ENCODE measurements around the gene TSHR.

Gene TSHR

GRCh38 chr14:81187832-81188522 is 232.6 kb downstream of the TSHR start:
- DNase-seq: no peak

DNA sequence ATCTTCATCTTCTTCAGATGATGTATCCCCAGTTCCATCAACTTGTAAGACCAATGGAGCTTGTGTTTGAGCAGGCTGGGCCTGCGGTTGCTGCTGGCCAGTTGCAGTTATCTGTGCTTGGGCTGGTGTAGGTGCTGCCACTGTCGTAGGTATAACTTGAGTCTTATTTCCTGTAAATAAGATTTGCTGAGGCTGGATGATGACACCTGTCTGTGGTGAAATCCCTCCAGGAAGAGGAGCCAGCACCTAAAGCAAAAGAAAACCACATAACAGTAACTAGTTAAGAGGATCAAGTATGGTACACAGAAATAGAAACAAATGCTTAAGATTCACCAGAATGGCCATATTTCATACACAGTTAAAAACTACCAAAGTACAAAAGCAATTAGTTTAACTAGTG is 237.2 kb downstream of the TSHR start:
- no peak for DNase-seq

- DNase-seq: no peak
Observed at GRCh38 chr14:81193924-81194633, 238.7 kb downstream of the TSHR start.

Measured in inflammatory macrophage (primary cell).